Muscle layer of colon (tissue), 2 donors: ENCODE data around the gene SGIP1.

ENCODE experiments used
- H3K27ac ChIP-seq: one replicate; pipeline ENCODE4 v1.7.0; 2013; ENCODE audit warnings: low read depth, mild to moderate bottlenecking, low read length, moderate library complexity
- H3K27me3 ChIP-seq, 2 donors: one replicate each; pipeline ENCODE4 v1.7.0; 2013; ENCODE audit warnings: low read length in 2 of 2, mild to moderate bottlenecking in 2 of 2; ENCODE audit not compliant: insufficient read depth in 2 of 2, control insufficient read depth in 1 of 2
- H3K36me3 ChIP-seq: one replicate; pipeline ENCODE4 v1.7.0; 2013; ENCODE audit warnings: mild to moderate bottlenecking, low read length; ENCODE audit not compliant: insufficient read depth
- H3K4me1 ChIP-seq: one replicate; pipeline ENCODE4 v1.7.0; 2013; ENCODE audit warnings: mild to moderate bottlenecking, low read length; ENCODE audit not compliant: insufficient read depth
- H3K4me3 ChIP-seq, 2 donors: one replicate each; pipeline ENCODE4 v1.7.0; 2013; ENCODE audit warnings: low read length in 2 of 2, low read depth in 1 of 2, mild to moderate bottlenecking in 1 of 2, moderate library complexity in 1 of 2
- H3K9ac ChIP-seq: one replicate; pipeline ENCODE4 v1.7.0; 2013; ENCODE audit warnings: low read length
- H3K9me3 ChIP-seq: one replicate; pipeline ENCODE4 v1.7.0; 2013; ENCODE audit warnings: mild to moderate bottlenecking, low read length
- donor health status: abdominal sarcoma.
- donor health status: Adenocarcinoma of cecum.

Gene SGIP1

DNA sequence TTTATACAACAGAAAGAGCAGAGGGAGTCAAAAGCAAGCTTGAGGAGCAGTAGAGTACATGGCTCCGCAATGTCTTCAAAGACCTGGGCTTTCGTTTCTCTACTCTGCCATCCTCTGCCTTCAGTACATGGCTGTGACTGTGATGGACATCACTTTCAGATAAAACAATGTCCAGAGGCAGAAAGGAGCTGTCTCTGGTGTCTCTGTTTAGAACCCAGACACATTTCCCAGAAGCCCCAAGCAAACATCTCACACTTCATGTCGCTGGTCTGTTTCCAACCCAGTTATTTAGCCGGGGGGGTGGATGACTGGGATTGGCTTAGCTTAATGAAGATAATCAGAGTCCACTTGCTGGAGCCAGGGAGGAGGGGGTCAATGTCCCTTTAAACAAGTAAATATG is 25.6 kb downstream of the SGIP1 start:
- Histone ChIP-seq H3K4me3 (no peak overlapping the region), H3K4me1 (peaks cover 11% of the 10 kb centered on the region), H3K36me3 (no peaks in the 10 kb centered on the region), H3K9ac (no peak overlapping the region), H3K9me3 (no peaks in the 10 kb centered on the region), H3K27ac (no peak overlapping the region), H3K27me3 (no peaks in the 10 kb centered on the region)

DNA sequence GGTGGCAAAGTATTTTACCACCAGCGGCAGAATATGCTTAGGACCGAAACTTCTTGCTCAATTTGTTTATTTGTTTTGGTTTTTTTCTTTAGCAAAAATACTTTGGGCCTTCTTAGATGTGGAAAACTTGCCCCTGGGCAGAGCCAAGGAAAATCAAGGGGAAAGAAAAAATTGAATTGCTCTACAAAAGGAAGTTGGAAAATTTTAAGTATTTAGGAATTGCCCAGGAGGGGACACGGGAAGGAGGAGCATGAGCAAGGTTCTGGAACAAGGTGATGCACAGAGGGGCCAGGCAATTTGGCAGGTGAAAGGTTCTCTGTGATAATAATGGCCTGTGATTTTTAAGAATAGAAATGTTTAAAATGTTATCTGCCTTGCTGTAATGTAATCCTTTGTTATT is 28.6 kb downstream of the SGIP1 start:
- no peak overlapping the region for H3K9ac ChIP-seq

DNA sequence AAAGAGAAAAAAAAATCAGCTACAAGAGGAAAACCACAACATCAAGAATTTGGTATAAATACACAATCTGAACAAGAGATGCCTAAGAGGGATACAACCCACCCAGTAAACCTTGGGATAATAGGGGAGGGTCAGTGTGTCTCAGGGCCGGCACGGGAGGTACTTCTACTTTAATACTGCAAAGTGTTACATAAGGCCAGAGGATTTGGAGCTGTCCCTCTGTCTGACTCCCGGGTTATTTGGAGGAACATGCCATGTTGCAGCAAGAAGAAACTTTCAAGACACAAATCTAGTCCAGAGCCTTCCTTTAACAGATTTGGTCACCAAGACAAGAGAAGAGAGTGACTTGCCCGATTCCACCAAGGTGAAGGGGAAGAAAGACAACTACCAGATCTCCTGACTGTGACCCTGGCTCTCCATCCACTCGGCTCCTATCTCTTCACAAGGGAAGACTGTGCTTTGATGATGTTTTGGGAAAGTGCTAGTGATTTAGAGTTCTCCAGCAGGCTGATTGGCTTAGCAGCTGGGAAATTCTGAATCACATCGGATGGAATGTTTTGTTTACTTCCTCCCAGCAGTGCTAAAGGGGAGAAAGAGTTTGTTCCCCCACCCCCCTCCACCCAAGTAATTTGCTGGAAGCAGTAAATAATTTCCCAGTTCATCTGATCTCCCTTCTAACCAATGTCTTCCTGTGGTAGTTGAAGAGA is 29.3 kb downstream of the SGIP1 start:
- H3K4me1 ChIP-seq, result peaks cover 11% of the 10 kb centered on the region
- no peaks in the 10 kb centered on the region for H3K27me3 ChIP-seq
- no peak overlapping the region for H3K4me3 ChIP-seq
- no peak overlapping the region for H3K9ac ChIP-seq
- no peaks in the 10 kb centered on the region for H3K9me3 ChIP-seq
- no peak overlapping the region for H3K27ac ChIP-seq
- H3K36me3 ChIP-seq, result no peaks in the 10 kb centered on the region

More for the DNA sequence above, 28.6 kb downstream of the SGIP1 start:
- peaks cover 11% of the 10 kb centered on the region for H3K4me1 ChIP-seq
- H3K27me3 ChIP-seq, result no peaks in the 10 kb centered on the region
- no peak overlapping the region for H3K4me3 ChIP-seq
- no peaks in the 10 kb centered on the region for H3K9me3 ChIP-seq
- H3K36me3 ChIP-seq, result no peaks in the 10 kb centered on the region
- H3K27ac ChIP-seq, result no peak overlapping the region

DNA sequence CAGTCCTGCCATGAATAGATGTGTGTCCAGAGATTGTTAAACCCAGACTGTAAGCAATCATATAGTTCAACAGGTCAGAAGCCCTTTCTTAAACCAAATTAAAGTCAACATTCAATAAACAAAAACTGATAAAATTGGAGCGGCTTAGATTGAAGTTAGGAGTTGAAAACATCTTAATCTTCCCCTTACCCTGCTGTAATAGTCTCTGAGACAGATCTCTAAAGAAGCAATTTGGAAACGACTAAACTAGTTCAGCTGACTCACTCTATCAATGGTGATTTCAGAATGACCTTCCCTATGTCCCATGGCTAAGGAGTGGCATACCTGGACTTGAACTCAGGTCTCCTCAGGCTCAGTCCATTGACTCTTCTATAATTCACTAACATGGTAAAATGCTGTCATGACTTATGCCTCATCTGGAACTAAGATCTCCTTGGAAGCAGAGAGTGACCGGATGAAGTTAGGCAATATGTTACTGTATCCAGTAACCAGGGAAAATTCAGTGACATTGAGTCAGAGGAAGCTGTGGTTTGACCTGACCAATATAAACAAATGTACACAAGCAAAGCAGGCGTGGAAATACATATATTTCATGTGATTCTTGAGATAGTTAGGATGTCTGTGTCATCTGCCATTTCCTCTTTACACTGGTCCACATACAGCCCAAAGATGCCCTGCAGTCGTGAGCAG is 30.1 kb downstream of the SGIP1 start:
- H3K27ac ChIP-seq, result no peak overlapping the region
- peaks cover 11% of the 10 kb centered on the region for H3K4me1 ChIP-seq

DNA sequence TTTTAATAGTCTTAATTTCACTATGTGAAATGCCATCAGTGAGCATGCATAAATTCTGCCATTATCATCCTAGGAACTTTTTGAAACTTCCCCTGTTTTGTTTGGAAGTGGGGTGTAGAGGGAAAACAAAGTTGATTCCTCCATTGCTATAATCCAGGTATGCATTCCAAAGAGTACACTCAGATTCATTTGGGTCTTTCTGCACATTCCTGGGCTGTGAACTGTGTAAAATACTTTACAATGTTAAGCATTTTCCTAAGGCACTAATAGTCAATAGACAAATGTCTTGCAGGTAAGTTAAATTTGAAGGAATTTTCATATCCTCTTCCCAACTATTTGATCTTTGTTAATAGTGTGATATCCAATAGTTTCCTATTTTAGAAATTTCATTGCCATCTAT is 36.2 kb downstream of the SGIP1 start:
- no peak overlapping the region for H3K27ac ChIP-seq
- H3K9me3 ChIP-seq, result no peaks in the 10 kb centered on the region
- H3K27me3 ChIP-seq, result no peaks in the 10 kb centered on the region
- no peak overlapping the region for H3K4me3 ChIP-seq
- H3K4me1 ChIP-seq, result no peaks in the 10 kb centered on the region
- no peak overlapping the region for H3K9ac ChIP-seq
- no peaks in the 10 kb centered on the region for H3K36me3 ChIP-seq

More for the DNA sequence above, 30.1 kb downstream of the SGIP1 start:
- Histone ChIP-seq H3K9ac (no peak overlapping the region), H3K36me3 (no peaks in the 10 kb centered on the region), H3K9me3 (no peaks in the 10 kb centered on the region), H3K27me3 (no peaks in the 10 kb centered on the region), H3K4me3 (no peak overlapping the region)

DNA sequence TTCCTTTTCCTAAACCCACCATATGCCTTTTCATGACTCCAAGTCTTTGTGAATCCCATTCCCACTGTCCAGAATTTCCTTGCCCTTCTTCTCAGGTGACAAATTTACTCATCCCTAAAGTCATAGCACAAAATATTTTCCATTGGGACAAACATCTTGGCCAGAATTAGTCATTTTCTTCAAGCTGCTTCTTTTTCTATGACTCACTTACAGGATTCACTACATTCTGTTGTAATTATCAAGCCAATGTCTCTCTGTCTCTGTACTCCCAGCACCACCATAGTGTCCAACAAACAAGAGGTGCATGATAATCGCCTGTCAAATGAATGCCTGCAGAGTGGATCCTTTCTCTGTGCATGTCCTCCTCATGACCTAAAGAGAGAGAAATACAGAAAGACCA is 37.8 kb downstream of the SGIP1 start:
- Histone ChIP-seq H3K27me3 (no peaks in the 10 kb centered on the region), H3K27ac (no peak overlapping the region), H3K4me3 (no peak overlapping the region), H3K4me1 (no peaks in the 10 kb centered on the region), H3K9me3 (no peaks in the 10 kb centered on the region), H3K9ac (no peak overlapping the region), H3K36me3 (no peaks in the 10 kb centered on the region)

DNA sequence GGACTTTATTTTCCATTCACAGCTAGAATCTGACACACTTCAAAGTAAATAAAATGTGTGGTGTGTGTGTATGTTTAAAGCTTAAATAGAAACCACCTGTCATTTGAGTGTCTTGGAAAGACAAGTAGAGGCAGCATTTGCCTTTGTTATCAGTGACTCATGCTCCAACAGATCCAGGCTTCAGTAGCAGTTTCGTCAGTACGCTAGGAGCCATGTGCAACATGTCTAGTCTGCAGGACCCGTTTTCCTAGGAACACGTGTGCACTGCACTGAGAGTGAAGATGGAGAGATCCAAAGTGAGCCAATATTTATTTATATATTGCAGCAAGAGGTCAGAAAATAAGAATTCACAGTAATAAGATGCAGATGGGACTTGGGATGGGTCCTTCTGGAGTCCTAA is 41.8 kb downstream of the SGIP1 start:
- Histone ChIP-seq H3K9me3 (no peaks in the 10 kb centered on the region), H3K27me3 (no peaks in the 10 kb centered on the region), H3K4me1 (no peaks in the 10 kb centered on the region), H3K27ac (no peak overlapping the region), H3K36me3 (no peaks in the 10 kb centered on the region), H3K4me3 (no peak overlapping the region), H3K9ac (no peak overlapping the region)

DNA sequence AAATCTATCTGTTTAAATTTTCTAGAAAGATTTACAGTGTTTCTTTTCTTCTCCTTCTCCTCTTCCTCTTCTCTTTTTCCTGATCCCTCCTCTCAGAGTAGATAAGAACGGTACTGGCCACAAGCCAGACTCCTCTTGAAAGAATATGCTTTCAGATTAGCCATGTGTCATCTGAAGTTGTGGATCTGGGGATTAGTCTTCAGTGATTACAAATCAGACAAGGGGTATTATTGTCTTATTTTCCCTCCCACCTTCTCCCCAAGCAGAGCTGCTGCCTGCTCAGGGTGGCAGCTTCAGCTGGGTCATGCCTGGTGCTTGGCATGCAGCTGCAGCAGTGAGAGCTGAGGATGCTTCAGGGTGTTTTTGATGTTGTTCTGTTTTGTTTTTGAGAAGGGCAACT is 42.7 kb downstream of the SGIP1 start:
- Histone ChIP-seq H3K27me3 (no peaks in the 10 kb centered on the region), H3K4me1 (no peaks in the 10 kb centered on the region), H3K9ac (no peak overlapping the region), H3K9me3 (no peaks in the 10 kb centered on the region), H3K36me3 (no peaks in the 10 kb centered on the region), H3K27ac (no peak overlapping the region), H3K4me3 (no peak overlapping the region)

DNA sequence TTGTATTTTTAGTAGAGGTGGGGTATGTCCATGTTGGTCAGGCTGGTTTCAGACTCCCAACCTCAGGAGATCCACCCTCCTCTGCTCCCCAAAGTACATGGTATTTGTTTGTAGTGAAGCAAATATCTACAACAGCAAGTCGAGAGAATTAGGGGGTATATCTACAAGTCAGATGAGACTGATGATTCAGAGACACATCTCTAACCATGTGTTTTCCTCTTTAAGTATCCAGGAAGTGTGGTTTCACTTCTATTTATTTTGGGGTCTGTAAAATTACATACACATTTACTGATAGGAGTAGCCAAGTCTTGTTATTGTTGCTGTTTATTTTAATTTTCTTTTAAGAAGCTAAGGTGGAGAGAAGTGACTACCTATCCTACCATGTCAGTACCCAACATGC is 44.9 kb downstream of the SGIP1 start:
- H3K27ac ChIP-seq, result no peak overlapping the region
- H3K36me3 ChIP-seq, result no peaks in the 10 kb centered on the region
- no peaks in the 10 kb centered on the region for H3K4me1 ChIP-seq
- no peak overlapping the region for H3K4me3 ChIP-seq
- no peaks in the 10 kb centered on the region for H3K9me3 ChIP-seq
- H3K27me3 ChIP-seq, result no peaks in the 10 kb centered on the region
- no peak overlapping the region for H3K9ac ChIP-seq

DNA sequence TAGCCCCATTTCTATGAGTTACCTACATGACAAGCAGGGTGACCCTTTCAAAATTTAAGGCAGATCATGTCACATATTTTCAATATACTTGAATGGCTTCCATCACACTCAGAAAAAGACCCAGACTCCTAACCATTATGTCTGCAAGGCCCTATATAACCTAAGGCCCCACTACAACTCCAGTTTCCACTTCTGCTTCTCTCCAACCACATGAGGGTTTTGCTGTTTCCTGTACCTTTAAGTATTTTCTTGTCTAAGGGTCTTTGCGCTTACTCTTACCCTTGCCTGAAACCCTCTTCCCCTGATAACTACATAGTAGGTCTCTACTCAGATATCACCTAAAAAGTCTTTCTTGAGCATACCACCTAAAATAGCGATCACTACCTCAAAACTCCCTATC is 46.1 kb downstream of the SGIP1 start:
- H3K9me3 ChIP-seq, result no peaks in the 10 kb centered on the region
- no peaks in the 10 kb centered on the region for H3K27me3 ChIP-seq
- no peak overlapping the region for H3K4me3 ChIP-seq
- no peaks in the 10 kb centered on the region for H3K4me1 ChIP-seq
- H3K9ac ChIP-seq, result no peak overlapping the region
- no peaks in the 10 kb centered on the region for H3K36me3 ChIP-seq
- H3K27ac ChIP-seq, result no peak overlapping the region

DNA sequence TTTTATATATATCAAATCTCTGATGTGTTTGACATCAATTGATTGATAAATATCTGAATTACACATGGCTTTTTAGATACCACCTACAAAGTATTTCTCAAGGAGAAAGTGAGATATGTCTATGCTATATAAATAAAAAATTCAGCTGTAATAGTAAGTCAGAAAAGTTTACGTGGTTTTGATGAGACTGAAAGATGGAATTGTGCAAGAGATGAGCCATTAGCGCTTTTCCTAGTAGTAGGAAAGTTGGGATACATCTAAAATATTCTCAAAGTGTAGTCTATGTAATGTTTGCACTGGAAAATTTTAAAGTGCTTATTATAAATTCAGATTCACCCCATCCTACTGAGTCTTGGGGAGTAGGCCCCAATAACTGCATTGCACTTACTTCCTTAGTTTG is 49.1 kb downstream of the SGIP1 start:
- H3K9ac ChIP-seq, result no peak overlapping the region
- H3K36me3 ChIP-seq, result no peaks in the 10 kb centered on the region
- H3K9me3 ChIP-seq, result no peaks in the 10 kb centered on the region
- no peaks in the 10 kb centered on the region for H3K4me1 ChIP-seq
- no peak overlapping the region for H3K4me3 ChIP-seq
- no peak overlapping the region for H3K27ac ChIP-seq
- no peaks in the 10 kb centered on the region for H3K27me3 ChIP-seq

DNA sequence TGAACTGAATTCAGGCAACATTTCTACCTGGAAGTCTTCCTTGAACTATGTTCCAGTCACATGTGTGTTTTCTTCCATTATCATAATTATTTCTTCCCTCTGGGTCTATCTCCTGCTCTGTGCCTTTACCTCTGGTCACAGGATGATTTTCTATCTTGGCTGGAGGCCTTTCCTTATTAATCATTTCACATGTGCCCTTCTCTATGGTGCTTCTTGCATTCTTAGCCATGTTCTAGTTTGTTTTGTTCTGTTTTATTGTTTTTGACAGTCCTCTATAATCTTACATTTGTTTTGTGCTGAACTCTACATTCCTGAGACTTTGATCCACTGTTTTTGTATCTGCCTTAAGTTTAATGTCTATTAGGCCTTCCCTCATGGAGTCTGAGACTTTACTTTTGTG is 51.0 kb downstream of the SGIP1 start:
- Histone ChIP-seq H3K27ac (no peak overlapping the region), H3K4me1 (no peaks in the 10 kb centered on the region), H3K36me3 (no peaks in the 10 kb centered on the region)

More for the DNA sequence above, 51.0 kb downstream of the SGIP1 start:
- no peak overlapping the region for H3K4me3 ChIP-seq
- H3K9me3 ChIP-seq, result no peaks in the 10 kb centered on the region
- H3K27me3 ChIP-seq, result no peaks in the 10 kb centered on the region
- H3K9ac ChIP-seq, result no peak overlapping the region
